Middle frontal gyrus (tissue), 1 donor: Measurements from ENCODE around the gene CUL7.
"Not testable (repeated sequence)": the region's sequence is repeated elsewhere in the genome, so short reads cannot be mapped to it uniquely, and the experiment has no call there.

Experiments
- DNase-seq: peaks from one replicate; pipeline ENCODE4 v3.0.0-alpha.2; 2015; ENCODE audit warnings: low spot score; ENCODE audit errors: extremely low spot score

Gene CUL7

GRCh38 chr6:43047998-43048397 is 5.7 kb downstream of the CUL7 start:
- no peak for DNase-seq

- no peak for DNase-seq
These were observed 8.2 kb downstream of the CUL7 start for GRCh38 chr6:43045371-43045930.

GRCh38 chr6:43043310-43043709 is 10.3 kb downstream of the CUL7 start:
- DNase-seq: no peak

GRCh38 chr6:43041475-43041874 is 12.2 kb downstream of the CUL7 start:
- DNase-seq: not testable (repeated sequence)

GRCh38 chr6:43040542-43041257 is 13.0 kb downstream of the CUL7 start:
- no peak for DNase-seq

GRCh38 chr6:43038727-43039126 is 14.9 kb downstream of the CUL7 start:
- DNase-seq: no peak

- no peak for DNase-seq
These were observed 15.9 kb downstream of the CUL7 start for GRCh38 chr6:43037706-43038105.

GRCh38 chr6:43037197-43037596 is 16.5 kb downstream of the CUL7 start:
- DNase-seq: no peak

- DNase-seq: no peak
These were observed 16.9 kb downstream of the CUL7 start for GRCh38 chr6:43036712-43037111.

GRCh38 chr6:43035495-43036194 is 18.0 kb downstream of the CUL7 start:
- no peak for DNase-seq

GRCh38 chr6:43034190-43034525 is 19.5 kb downstream of the CUL7 start:
- DNase-seq: no peak

GRCh38 chr6:43033496-43034189 is 20.0 kb downstream of the CUL7 start:
- no peak for DNase-seq

- DNase-seq: no peak
These were observed 21.3 kb downstream of the CUL7 start for GRCh38 chr6:43032326-43032725.

GRCh38 chr6:43029120-43029519 is 24.5 kb downstream of the CUL7 start:
- DNase-seq: no peak

GRCh38 chr6:43026365-43026764 is 27.3 kb downstream of the CUL7 start:
- no peak for DNase-seq

GRCh38 chr6:43024436-43024835 is 29.2 kb downstream of the CUL7 start:
- DNase-seq: no peak

GRCh38 chr6:43021270-43022047 is 32.2 kb downstream of the CUL7 start, which contains the start of gene RRP36:
Gene RRP36 (plus strand): TSS chr6:43021623. CDS start chr6:43021655, 32 bp downstream.
- DNase-seq: peak; percentile 62

- no peak for DNase-seq
These were observed 32.8 kb downstream of the CUL7 start for GRCh38 chr6:43020847-43021246.

- DNase-seq: no peak
These were observed 33.5 kb downstream of the CUL7 start for GRCh38 chr6:43020052-43020705.

GRCh38 chr6:43019152-43019551 is 34.5 kb downstream of the CUL7 start:
- DNase-seq: no peak

- no peak for DNase-seq
These were observed 36.7 kb downstream of the CUL7 start for GRCh38 chr6:43016943-43017334.
